CD4-positive, alpha-beta T cell treated with Interleukin-6 for 4 hours (primary cell): ENCODE measurements around the gene TMEM200B.
A peak's percentile ranks its signal among the peaks of the same experiment; 100 is the strongest.
"Not testable (repeated sequence)": the region's sequence is repeated elsewhere in the genome, so short reads cannot be mapped to it uniquely, and the experiment has no call there.

Source experiments
- DNase-seq: peaks from one replicate; pipeline ENCODE4 v3.0.0-alpha.2; 2020; ENCODE audit warnings: mixed read lengths

Gene TMEM200B

DNA sequence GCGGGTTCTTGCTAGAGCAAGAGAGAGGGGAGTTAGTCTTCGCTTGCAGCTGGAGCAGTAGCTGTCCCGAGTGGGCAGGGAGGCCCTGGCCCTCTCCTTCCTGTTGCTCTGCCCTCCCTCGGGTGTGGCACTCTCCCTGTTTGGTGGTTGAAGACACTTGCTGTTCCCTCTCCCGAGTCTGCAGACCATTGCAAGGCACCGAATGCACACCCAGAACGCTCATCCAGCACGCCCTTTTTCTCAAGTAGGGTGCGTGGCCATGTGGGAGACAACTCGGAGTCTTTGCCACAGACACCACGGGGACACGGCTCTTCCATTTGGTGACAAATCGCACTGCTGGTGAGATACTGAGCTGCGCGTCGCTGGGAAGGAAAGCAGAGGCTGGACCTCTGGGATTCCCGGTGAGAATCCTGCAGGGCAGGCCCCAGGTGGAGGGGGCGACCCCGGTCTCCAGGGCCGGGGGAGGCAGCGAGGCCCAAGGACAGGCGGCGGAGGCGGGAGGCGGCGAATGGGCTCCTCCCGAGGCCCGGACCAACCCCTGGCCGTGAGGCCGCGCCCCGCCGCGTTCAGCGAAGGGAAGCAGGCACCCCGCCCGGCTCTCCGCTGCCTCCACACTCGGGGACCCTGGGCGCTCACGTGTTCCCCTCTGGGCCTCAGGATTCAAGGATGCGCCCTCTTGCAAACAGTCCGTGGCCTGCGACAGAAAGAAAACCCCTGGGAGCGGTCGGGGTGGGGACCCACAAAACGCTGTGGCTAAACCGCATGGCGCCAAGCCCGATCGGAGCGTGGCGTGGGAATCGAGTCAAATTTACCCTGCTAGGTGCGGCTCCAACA is 10.4 kb upstream of the TMEM200B start:
- DNase-seq: no peak

- not testable (repeated sequence) for DNase-seq
Observed at GRCh38 chr1:29131056-29131455, 7.4 kb upstream of the TMEM200B start.

GRCh38 chr1:29129916-29130315 is 6.2 kb upstream of the TMEM200B start:
- no peak for DNase-seq

DNA sequence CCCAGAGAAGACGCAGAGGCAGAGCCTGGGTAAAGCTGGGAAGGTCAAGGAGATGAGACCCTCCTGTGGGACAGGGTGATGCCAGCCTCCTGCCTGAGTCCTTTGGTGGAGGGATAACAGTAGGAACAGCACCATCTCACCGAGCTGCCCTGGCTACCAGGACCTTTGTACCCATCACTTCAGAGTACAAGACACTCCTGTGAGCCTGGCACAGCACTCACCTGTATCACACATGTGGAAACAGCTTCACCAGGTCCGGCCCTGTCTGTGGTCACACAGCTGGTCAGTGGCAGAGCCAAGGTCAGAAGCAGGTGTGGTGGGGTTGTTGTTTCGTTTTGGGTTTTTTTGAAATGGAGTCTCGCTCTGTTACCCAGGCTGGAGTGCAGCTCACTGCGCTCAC is 5.0 kb upstream of the TMEM200B start:
- no peak for DNase-seq

GRCh38 chr1:29126198-29126597 is 2.5 kb upstream of the TMEM200B start:
- no peak for DNase-seq

- no peak for DNase-seq
Observed at GRCh38 chr1:29125788-29126187, 2.1 kb upstream of the TMEM200B start.

DNA sequence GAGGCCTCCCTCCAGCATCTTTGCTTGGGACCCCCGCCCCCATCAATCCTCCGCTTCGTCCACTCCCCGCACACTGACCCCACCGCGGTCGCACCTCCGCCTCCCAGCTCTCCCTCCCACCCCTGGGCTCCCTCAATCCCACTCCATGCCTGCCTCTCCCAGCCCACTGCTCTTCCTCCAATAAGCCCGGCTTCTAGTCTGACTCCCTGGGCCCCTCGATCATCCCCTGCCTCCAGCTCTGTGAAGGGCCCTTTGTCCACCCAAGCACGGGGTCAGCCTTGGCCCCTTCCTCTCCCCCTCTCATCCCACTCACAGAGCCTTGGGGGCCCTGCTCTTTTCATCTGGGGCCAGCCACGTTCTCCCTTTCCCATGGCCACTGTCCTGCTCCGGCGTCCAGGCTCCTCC is 1.5 kb upstream of the TMEM200B start:
- DNase-seq: no peak

DNA sequence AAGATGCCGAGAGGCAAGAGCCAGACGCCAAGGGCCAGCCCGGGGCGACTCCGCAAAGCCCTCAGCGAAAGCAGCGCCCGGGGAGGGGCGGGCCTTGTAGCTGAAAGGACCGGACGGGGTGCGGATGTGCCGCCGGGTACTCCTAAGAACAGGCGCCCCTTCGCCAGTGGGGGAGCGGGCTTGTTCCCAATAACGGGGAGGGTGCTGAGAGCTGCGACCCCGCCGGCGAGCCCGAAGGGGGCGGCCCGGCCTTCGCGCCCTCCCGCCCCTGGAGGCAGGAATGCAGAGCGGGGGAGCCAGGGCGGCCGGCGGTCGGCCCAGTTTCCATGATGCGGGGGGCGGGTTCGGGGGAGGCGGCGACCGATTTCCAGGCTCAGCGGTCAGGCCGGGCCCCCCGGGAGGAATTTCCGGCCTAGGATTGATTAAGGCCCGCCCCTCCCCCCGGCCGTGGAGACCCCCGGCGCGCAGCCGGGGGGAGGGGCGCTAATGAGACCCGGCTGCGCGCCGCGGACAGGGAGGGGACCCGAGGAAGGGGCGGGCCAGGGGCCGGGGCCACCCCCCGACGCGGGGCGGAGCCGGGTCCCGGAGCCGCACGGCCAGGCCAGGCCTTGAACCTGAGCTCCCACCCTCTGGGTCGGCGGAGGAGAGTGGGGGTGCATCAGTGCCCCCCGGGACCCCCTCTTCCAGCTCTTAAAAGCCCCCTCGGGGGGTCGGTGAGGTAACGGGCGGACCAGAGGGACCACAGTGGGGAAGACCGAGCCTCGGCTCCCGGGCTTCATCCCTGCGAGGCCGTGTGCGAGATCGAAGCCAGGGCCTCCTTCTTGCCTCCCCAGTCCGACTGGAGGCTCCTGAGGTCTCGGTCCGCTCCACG is 898 bp upstream of the TMEM200B start:
- DNase-seq: peak; percentile 60

DNA sequence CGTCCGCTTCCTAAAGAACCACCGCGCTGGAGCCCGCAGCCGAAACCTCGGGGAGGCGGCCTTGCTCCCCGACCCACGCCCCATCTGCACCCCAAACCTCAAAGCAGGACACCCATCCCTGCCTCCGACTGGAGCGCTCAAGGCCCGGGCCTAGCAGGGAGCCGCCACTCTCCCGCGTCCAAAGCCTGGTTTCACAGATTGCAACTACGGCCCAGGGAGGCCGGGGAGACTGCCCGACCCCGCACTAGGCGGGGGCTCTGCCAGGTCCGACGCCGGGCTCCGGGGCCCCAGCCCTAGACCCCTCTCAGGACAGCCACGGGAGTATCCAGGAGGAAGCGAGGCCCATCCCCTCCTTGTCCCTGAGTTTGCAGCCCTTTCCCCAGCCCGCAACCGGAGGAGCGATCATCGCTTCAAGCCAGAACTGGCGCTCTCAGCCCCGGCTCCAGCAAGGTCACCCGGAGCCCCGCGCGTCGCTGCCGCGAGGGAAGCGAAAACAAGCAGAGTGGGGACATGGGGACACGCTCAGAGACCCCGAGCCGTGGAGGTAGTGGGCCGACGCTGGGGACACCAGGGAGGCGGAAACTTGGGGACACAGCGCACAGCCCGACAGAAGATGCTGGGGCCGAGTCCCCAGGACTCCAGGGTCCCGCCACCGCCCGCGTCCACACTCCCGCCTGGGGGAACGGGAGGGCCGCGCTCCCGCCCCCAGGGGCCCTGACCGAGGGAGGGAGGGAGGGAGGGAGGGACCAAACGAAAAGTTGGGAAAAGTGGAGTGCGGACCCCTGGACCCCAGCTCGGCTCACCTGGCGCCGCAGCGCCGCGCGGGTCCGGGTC is 433 bp downstream of the TMEM200B start:
- DNase-seq: no peak

GRCh38 chr1:29122682-29123052 is 1.0 kb downstream of the TMEM200B start:
- DNase-seq: no peak

DNA sequence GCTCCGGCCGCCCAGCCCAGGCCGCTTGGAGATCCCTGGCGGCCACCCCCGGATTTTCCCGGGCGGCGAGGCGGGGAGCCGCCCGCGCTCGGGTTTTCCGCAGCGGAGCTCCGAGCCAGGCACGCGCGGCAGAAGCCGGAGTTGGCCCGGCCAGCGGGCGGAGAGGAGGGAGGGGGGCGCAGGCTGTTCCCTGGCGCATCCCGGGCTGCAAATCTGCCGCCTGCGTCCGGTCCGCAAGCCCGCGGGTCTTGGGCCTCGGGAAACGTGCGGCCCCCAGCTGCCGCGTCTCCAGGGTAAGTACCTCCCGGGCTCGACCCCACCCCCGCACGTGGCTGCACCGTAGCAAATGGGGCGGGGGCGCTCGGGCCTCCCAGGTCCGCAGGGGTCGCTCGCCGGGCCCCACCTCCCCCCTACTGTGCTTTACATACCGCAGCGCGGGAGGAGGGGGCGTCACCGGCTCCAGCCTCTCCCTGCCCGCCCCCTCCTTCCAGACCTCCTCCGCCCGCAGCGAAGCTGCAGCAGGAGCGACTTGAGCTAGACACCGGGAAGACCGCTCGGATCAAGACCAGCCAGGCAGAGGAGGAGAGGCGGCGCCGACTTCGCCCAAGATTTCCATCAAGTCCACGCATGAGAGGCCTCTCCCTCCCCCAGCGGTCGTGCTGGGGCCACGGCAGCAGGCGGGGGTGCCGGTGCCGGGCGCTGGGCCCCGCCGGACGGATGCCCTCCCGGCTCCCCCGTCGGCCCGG is 1.6 kb downstream of the TMEM200B start:
- no peak for DNase-seq

DNA sequence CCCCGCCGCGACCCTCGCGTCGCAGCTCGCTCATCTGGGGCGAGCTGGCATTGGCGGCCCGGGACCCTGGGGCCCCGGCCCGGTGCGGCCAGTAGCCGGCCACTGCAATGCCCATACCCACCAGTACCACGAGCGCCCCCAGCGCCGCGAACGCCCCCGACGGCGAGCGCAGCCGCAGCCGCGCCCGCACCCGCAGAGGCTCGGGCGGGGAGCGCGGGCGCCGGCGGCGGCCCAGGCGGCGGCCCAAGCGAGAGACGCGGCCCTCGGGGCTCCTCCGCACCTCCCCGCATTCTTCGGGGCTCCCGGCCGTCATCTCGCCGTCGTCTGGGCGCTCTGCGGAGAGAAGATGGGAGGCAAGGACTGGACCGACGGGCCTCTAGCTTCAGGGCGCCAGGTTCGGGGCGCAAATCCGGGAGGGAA is 2.2 kb downstream of the TMEM200B start:
- no peak for DNase-seq

GRCh38 chr1:29120947-29121485 is 2.7 kb downstream of the TMEM200B start:
- DNase-seq: peak; percentile 68

GRCh38 chr1:29120367-29120766 is 3.3 kb downstream of the TMEM200B start:
- DNase-seq: no peak

DNA sequence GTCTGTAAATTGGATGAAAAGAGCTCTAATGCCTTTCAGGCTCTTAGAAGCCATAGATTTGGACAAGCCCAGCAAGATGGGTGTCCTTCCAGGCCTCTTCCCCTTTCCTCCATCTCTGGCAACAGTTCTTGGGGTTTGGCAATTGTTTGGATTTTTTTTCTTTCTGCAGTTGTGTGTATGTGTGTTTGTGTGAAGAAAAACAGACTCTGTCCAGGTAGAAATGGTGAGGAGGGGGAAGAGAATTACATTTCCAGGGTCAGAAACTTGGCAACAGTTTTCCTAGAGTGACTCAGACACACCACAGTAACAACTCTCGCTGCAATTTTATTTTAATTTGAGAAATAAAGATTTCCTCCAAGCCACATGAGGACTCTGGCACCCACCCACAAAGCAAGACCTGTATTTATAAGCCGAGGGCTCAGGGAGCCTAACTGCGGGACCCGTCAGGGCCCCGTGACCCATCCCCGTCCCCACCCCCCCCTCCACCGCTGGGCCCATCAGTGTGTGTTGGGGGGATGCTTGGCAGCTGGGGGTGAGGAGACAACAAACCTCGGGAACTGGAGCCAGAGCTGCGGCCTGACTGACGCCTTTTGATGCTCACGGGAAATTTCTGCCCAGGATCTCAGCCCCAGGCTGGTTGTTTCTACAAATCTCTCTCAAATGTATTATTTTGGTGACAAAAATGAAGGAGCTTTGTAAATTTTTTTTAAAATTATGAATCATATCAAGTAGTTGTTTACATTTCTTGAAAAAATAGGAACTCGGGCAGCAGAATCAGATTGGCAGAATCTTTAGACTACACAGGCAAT is 4.4 kb downstream of the TMEM200B start:
- no peak for DNase-seq

DNA sequence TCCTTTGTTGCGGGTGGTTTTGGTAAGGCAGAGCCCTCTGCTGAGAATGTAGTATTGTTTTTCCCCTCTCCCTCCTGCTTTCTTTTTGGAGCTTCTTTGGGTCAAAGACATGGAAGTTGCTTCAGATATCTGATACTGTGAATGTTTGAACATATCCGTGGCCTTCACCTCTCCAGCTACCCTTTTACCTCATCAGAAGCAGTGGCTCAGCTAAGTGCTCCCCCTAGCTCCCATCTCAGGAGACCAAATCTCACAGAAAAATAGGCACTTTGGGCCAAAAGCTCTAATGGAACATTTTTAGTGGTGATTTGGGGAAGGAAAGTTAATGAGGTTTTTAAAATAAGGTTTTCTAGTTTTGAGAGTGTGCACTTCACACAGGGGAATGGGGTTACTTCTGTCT is 6.3 kb downstream of the TMEM200B start:
- no peak for DNase-seq

GRCh38 chr1:29114654-29115053 is 9.0 kb downstream of the TMEM200B start:
- no peak for DNase-seq

GRCh38 chr1:29113413-29114117 is 10.1 kb downstream of the TMEM200B start:
- DNase-seq: no peak

- DNase-seq: no peak
Observed at GRCh38 chr1:29112705-29113412, 10.8 kb downstream of the TMEM200B start.

- not testable (repeated sequence) for DNase-seq
Observed at GRCh38 chr1:29108041-29108440, 15.7 kb downstream of the TMEM200B start.
